ENCODE results near the gene SF3B4.
A peak's percentile ranks its signal among the peaks of the same experiment; 100 is the strongest.
"Not testable (repeated sequence)": the region's sequence is repeated elsewhere in the genome, so short reads cannot be mapped to it uniquely, and the experiment has no call there.

Gene SF3B4

GRCh38 chr1:149927563-149928400 lies at the start of gene SF3B4:
Gene SF3B4 (minus strand): TSS chr1:149927803. CDS start chr1:149927759, 44 bp downstream.
- DNase-seq: peak; percentile 98

- peak; percentile 98 for DNase-seq
Observed at GRCh38 chr1:149977345-149977744, 49.7 kb upstream of the SF3B4 start.

- no peak for DNase-seq
Observed at GRCh38 chr1:149972547-149972946, 44.9 kb upstream of the SF3B4 start.

- no peak for DNase-seq
Observed at GRCh38 chr1:149967646-149968045, 40.0 kb upstream of the SF3B4 start.

- no peak for DNase-seq
Observed at GRCh38 chr1:149967041-149967440, 39.4 kb upstream of the SF3B4 start.

GRCh38 chr1:149966405-149966804 lies 38.8 kb upstream of the SF3B4 start:
- DNase-seq: no peak

- no peak for DNase-seq
Observed at GRCh38 chr1:149965440-149965839, 37.8 kb upstream of the SF3B4 start.

- DNase-seq: no peak
Observed at GRCh38 chr1:149963358-149963757, 35.8 kb upstream of the SF3B4 start.

GRCh38 chr1:149962736-149963135 lies 35.1 kb upstream of the SF3B4 start:
- DNase-seq: no peak

GRCh38 chr1:149962039-149962647 lies 34.5 kb upstream of the SF3B4 start:
- DNase-seq: peak; percentile 51

GRCh38 chr1:149957548-149957947 lies 29.9 kb upstream of the SF3B4 start:
- DNase-seq: not testable (repeated sequence)

GRCh38 chr1:149949911-149950310 lies 22.3 kb upstream of the SF3B4 start:
- DNase-seq: no peak

- no peak for DNase-seq
Observed at GRCh38 chr1:149945206-149945605, 17.6 kb upstream of the SF3B4 start.

- no peak for DNase-seq
Observed at GRCh38 chr1:149942885-149943284, 15.3 kb upstream of the SF3B4 start.

GRCh38 chr1:149942207-149942606 lies 14.6 kb upstream of the SF3B4 start:
- DNase-seq: no peak

- DNase-seq: no peak
Observed at GRCh38 chr1:149940427-149940826, 12.8 kb upstream of the SF3B4 start.

GRCh38 chr1:149938668-149939003 lies 11.0 kb upstream of the SF3B4 start:
- DNase-seq: not testable (repeated sequence)

- DNase-seq: no peak
Observed at GRCh38 chr1:149937759-149938158, 10.2 kb upstream of the SF3B4 start.

GRCh38 chr1:149936992-149937705 lies 9.5 kb upstream of the SF3B4 start:
- peak; percentile 83 for DNase-seq

GRCh38 chr1:149936170-149936991 lies 8.8 kb upstream of the SF3B4 start, which contains the start of gene MTMR11:
Gene MTMR11 (minus strand): TSS chr1:149936879. CDS start chr1:149936647, 232 bp downstream.
- no peak for DNase-seq

GRCh38 chr1:149934356-149934755 lies 6.8 kb upstream of the SF3B4 start:
- no peak for DNase-seq

GRCh38 chr1:149933208-149933607 lies 5.6 kb upstream of the SF3B4 start:
- no peak for DNase-seq

- no peak for DNase-seq
Observed at GRCh38 chr1:149932474-149932873, 4.9 kb upstream of the SF3B4 start.
